Tibial nerve (tissue), 4 donors: ENCODE data around the gene ANAPC15. TPM values are rescaled to one million over a fixed set of nuclear protein-coding genes. Genes with fewer than 3 reads are reported as not detected.
"Not testable (repeated sequence)": the region's sequence is repeated elsewhere in the genome, so short reads cannot be mapped to it uniquely, and the experiment has no call there.

Source experiments
- DNase-seq, 2 donors: peaks; one replicate each; pipeline ENCODE4 v3.0.0-alpha.2; 2019; ENCODE audit warnings: low spot score in 2 of 2
- H3K27ac ChIP-seq, 4 donors: fragments of 200-600 bp; sonication (generic) in 3 of 4; one replicate each; pipeline ENCODE4 v1.5.1; 2017 to 2019; ENCODE audit warnings: mild to moderate bottlenecking in 1 of 4
- H3K27me3 ChIP-seq, 2 donors: fragments of 200-600 bp; sonication (generic) in 1 of 2; one replicate each; pipeline versions ENCODE4 v1.5.1 to v1.6.0; 2017 to 2019
- H3K36me3 ChIP-seq, 3 donors: fragments of 200-600 bp; sonication (generic); one replicate each; pipeline ENCODE4 v1.5.1; 2018 to 2019
- H3K4me1 ChIP-seq, 4 donors: fragments of 200-600 bp; sonication (generic) in 3 of 4; one replicate each; pipeline ENCODE4 v1.5.1; 2017 to 2019
- H3K4me3 ChIP-seq, 4 donors: fragments of 200-600 bp; sonication (generic) in 3 of 4; one replicate each; pipeline ENCODE4 v1.5.1; 2017 to 2019; ENCODE audit warnings: mild to moderate bottlenecking in 1 of 4, moderate library complexity in 1 of 4
- H3K9me3 ChIP-seq, 4 donors: fragments of 200-600 bp; sonication (generic) in 3 of 4; one replicate each; pipeline ENCODE4 v1.5.1; 2017 to 2019
- CTCF ChIP-seq, 5 experiments: fragments of 200-600 bp in 3 of 5; fragments of 450-650 bp in 2 of 5; sonication (generic) in 3 of 5; IDR thresholded peaks; one replicate each; pipeline ENCODE4 v1.5.1; 2016 to 2019; ENCODE audit warnings: antibody characterized with exemption in 5 of 5, mild to moderate bottlenecking in 3 of 5, moderate library complexity in 2 of 5
- EP300 ChIP-seq, 2 donors: sonication (generic); formaldehyde crosslinking; IDR thresholded peaks; one replicate each; pipeline ENCODE4 v1.6.1; 2017; ENCODE audit warnings: antibody characterized with exemption in 2 of 2, mild to moderate bottlenecking in 1 of 2
- POLR2A ChIP-seq, 2 donors: fragments of 450-650 bp; IDR thresholded peaks; one replicate each; pipeline ENCODE4 v1.6.1; 2017; ENCODE audit warnings: antibody characterized with exemption in 2 of 2, mild to moderate bottlenecking in 2 of 2, moderate library complexity in 2 of 2
- WGBS, 2 donors: methylation state at CpG; one replicate each; pipeline ENCODE4 v1.1.5; 2018; 5-methylcytosine and 5-hydroxymethylcytosine counted together
- total RNA-seq, 4 donors: library from RNA; depleted of rRNA; stranded (reverse); fragments of >200 nt; gene quantifications; one replicate each; pipeline ENCODE4 v1.1.0, GENCODE V29; 2016

ANAPC15 gene
- total RNA-seq, 4 donors from 2014 or later: 20.8 to 36.7 (median 30.8) TPM

- TF ChIP-seq EP300 (IDR thresholded peaks at IDR 0.05): no peak
- TF ChIP-seq CTCF (IDR thresholded peaks at IDR 0.05): no peak
- TF ChIP-seq POLR2A (IDR thresholded peaks at IDR 0.05): no peak
- Histone ChIP-seq H3K27ac (no peak overlapping the region), H3K4me1 (no peaks in the 10 kb centered on the region), H3K9me3 (no peaks in the 10 kb centered on the region), H3K36me3 (no peaks in the 10 kb centered on the region), H3K4me3 (no peak overlapping the region), H3K27me3 (no peaks in the 10 kb centered on the region)
- no peak for DNase-seq
- WGBS, 2 donors: 63 to 83% methylated on average over 4 of the region's 4 CpGs
Measured at GRCh38 chr11:72150882-72151281, 38.4 kb upstream of the ANAPC15 start.

- Histone ChIP-seq H3K27ac (no peak overlapping the region), H3K4me1 (peaks cover 0 to 4% (median 0%) of the 10 kb centered on the region in 4 donors), H3K9me3 (no peaks in the 10 kb centered on the region), H3K27me3 (no peaks in the 10 kb centered on the region), H3K36me3 (no peaks in the 10 kb centered on the region), H3K4me3 (no peak overlapping the region)
- TF ChIP-seq EP300 (IDR thresholded peaks at IDR 0.05): no peak
- no peak for TF ChIP-seq CTCF (IDR thresholded peaks at IDR 0.05)
- no peak for TF ChIP-seq POLR2A (IDR thresholded peaks at IDR 0.05)
- WGBS, 2 donors: 27 to 58% methylated on average over 2 of the region's 2 CpGs
- no peak for DNase-seq
Measured at GRCh38 chr11:72146625-72147024, 34.1 kb upstream of the ANAPC15 start.

- H3K9me3 ChIP-seq: no peaks in the 10 kb centered on the region
- no peaks in the 10 kb centered on the region for H3K27me3 ChIP-seq
- no peak overlapping the region for H3K27ac ChIP-seq
- 59 to 69% methylated on average over 4 of the region's 4 CpGs for WGBS, 2 donors
- H3K4me3 ChIP-seq: no peak overlapping the region
- H3K36me3 ChIP-seq: no peaks in the 10 kb centered on the region
- TF ChIP-seq CTCF (IDR thresholded peaks at IDR 0.05): no peak
- no peak for TF ChIP-seq POLR2A (IDR thresholded peaks at IDR 0.05)
- TF ChIP-seq EP300 (IDR thresholded peaks at IDR 0.05): no peak
- no peak for DNase-seq
- peaks cover 0 to 4% (median 0%) of the 10 kb centered on the region in 4 donors for H3K4me1 ChIP-seq
Measured at GRCh38 chr11:72144807-72145565, 32.5 kb upstream of the ANAPC15 start.

GRCh38 chr11:72142543-72142942 is 30.0 kb upstream of the ANAPC15 start:
- not testable (repeated sequence) for H3K27me3 ChIP-seq, H3K36me3 ChIP-seq

GRCh38 chr11:72142086-72142485 is 29.6 kb upstream of the ANAPC15 start:
- H3K9me3 ChIP-seq, H3K36me3 ChIP-seq, DNase-seq, H3K4me3 ChIP-seq, H3K27me3 ChIP-seq, H3K27ac ChIP-seq, H3K4me1 ChIP-seq: not testable (repeated sequence)
- WGBS, 2 donors: 53 to 62% methylated on average over 1 of the region's 1 CpG

More at GRCh38 chr11:72142543-72142942, 30.0 kb upstream of the ANAPC15 start:
- DNase-seq, H3K27ac ChIP-seq, H3K9me3 ChIP-seq, H3K4me3 ChIP-seq, H3K4me1 ChIP-seq: not testable (repeated sequence)
- 67 to 100% methylated on average over 1 of the region's 1 CpG for WGBS, 2 donors

GRCh38 chr11:72141066-72141465 is 28.6 kb upstream of the ANAPC15 start:
- no peak for DNase-seq
- Histone ChIP-seq H3K27ac (no peak overlapping the region), H3K4me3 (no peak overlapping the region), H3K9me3 (no peaks in the 10 kb centered on the region), H3K4me1 (peaks cover 0 to 4% (median 0%) of the 10 kb centered on the region in 4 donors), H3K36me3 (no peaks in the 10 kb centered on the region), H3K27me3 (no peaks in the 10 kb centered on the region)
- 67 to 88% methylated on average over 3 of the region's 3 CpGs for WGBS, 2 donors
- TF ChIP-seq EP300 (IDR thresholded peaks at IDR 0.05) (no peak), POLR2A (IDR thresholded peaks at IDR 0.05) (no peak), CTCF (IDR thresholded peaks at IDR 0.05) (no peak)
